Measurements from ENCODE around the gene ENOX1. TPM values are rescaled to one million over a fixed set of nuclear protein-coding genes. Genes with fewer than 3 reads are reported as not detected.

The ENOX1 gene
- polyA plus RNA-seq, 5 donors: 5.4 to 8.7 (median 6.1) TPM

Other genes with a start within 250 kb of the ENOX1 start
- 1 to 10 TPM; 3.5 to 7.9 (median 5.9) TPM for gene CCDC122, start 92.8 kb upstream of the ENOX1 start, polyA plus RNA-seq (ENCODE audit: insufficient read depth in 1 of 5, insufficient read length in 5 of 5, low replicate concordance in 1 of 5)
- gene LACC1, start 92.9 kb upstream of the ENOX1 start, polyA plus RNA-seq (ENCODE audit: insufficient read depth in 1 of 5, insufficient read length in 5 of 5, low replicate concordance in 1 of 5): 1 to 10 TPM; 3.7 to 5.1 (median 4.3) TPM

Data from right lung (tissue), 5 donors.